ENCODE results near the gene MID1. TPM values are rescaled to one million over a fixed set of nuclear protein-coding genes. Genes with fewer than 3 reads are reported as not detected.

MID1 gene
- total RNA-seq, 3 donors from 2014 or later: 6.9 to 18.9 (median 10.8) TPM

GRCh38 chrX:10529344-10529743 lies 91.0 kb downstream of the MID1 start:
- TF ChIP-seq POLR2A (IDR thresholded peaks at IDR 0.05) (no peak), POLR2AphosphoS5 (IDR thresholded peaks at IDR 0.05) (no peak)
- TF ChIP-seq, protein P1, sequence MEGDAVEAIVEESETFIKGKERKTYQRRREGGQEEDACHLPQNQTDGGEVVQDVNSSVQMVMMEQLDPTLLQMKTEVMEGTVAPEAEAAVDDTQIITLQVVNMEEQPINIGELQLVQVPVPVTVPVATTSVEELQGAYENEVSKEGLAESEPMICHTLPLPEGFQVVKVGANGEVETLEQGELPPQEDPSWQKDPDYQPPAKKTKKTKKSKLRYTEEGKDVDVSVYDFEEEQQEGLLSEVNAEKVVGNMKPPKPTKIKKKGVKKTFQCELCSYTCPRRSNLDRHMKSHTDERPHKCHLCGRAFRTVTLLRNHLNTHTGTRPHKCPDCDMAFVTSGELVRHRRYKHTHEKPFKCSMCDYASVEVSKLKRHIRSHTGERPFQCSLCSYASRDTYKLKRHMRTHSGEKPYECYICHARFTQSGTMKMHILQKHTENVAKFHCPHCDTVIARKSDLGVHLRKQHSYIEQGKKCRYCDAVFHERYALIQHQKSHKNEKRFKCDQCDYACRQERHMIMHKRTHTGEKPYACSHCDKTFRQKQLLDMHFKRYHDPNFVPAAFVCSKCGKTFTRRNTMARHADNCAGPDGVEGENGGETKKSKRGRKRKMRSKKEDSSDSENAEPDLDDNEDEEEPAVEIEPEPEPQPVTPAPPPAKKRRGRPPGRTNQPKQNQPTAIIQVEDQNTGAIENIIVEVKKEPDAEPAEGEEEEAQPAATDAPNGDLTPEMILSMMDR (IDR thresholded peaks at IDR 0.05): no peak
- Histone ChIP-seq H3K9me3 (no peaks in the 10 kb centered on the region), H3K4me3 (no peak overlapping the region), H3K27me3 (peaks cover 0 to 12% of the 10 kb centered on the region in 2 donors), H3K27ac (no peak overlapping the region), H3K36me3 (no peaks in the 10 kb centered on the region), H3K4me1 (no peaks in the 10 kb centered on the region)
- intact Hi-C loops (cut with DNase I; ENCODE audit: low total_unique reads): no loop called here
- no peak for DNase-seq (ENCODE audit: low spot score in 2 of 2)

DNA sequence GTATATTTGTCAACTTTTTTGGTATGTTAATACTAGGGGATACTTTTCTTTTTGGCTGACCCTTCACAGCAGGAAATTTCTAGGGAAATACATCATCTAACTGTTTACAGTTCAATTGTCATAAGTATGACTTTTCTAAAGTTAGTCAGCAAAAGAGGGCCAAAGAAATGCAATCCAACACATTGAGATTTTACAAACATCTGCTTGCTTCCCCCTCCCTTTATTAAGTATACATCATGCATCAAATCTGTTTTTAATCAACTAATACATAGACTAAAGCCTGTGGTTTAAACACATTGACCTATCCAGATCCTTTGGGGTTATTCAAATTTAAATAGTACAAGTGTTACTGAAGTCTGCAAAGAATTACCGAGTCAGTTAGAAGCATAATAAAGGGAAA lies 93.9 kb downstream of the MID1 start:
- no peak overlapping the region for H3K4me3 ChIP-seq
- intact Hi-C loops (cut with DNase I; ENCODE audit: low total_unique reads): no loop called here
- H3K4me1 ChIP-seq: no peaks in the 10 kb centered on the region
- TF ChIP-seq POLR2A (IDR thresholded peaks at IDR 0.05) (no peak), POLR2AphosphoS5 (IDR thresholded peaks at IDR 0.05) (no peak)
- TF ChIP-seq, protein P1 (IDR thresholded peaks at IDR 0.05): no peak
- H3K36me3 ChIP-seq: no peaks in the 10 kb centered on the region
- H3K27me3 ChIP-seq: peaks cover 0 to 19% of the 10 kb centered on the region in 2 donors
- no peak for DNase-seq (ENCODE audit: low spot score in 2 of 2)
- H3K27ac ChIP-seq: no peak overlapping the region
- no peaks in the 10 kb centered on the region for H3K9me3 ChIP-seq

DNA sequence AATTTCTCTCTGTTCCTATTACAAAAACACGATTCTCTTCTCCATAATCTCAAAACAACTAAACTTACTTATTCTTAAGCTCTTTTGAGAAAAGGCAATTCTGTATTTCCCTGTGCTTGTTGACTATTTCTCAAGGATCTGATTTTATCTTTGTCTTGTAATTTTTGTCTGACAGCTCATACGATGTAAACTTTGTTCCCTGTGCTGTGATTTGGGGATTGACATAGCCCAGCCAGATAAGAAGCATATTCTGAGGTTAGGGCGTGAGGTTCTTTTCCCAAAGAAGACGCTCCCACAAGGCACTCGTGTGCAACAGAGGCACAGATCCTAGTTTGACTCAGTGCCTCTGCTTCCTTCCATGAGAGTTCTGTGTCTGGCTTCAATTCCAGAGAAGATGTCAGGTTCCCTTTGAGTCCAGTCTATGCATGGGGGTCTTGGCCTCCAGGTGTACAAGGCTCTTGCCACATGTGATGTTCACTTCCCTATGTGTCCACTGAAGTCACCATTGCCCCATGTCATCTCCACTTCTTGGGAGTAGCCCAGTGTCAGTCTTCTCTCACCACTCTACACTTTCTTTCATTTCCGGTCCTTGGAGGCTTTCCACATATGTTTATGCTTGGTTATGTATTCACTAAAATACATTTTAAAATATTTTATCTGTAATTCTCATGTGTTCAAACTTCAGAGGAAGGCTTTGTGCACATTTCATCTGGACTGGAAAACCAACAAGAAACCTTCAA lies 94.8 kb downstream of the MID1 start:
- no peak overlapping the region for H3K27ac ChIP-seq
- intact Hi-C loops (cut with DNase I; ENCODE audit: low total_unique reads): no loop called here
- no peak overlapping the region for H3K4me3 ChIP-seq
- DNase-seq (ENCODE audit: low spot score in 2 of 2): no peak
- no peak for TF ChIP-seq POLR2A (IDR thresholded peaks at IDR 0.05)
- TF ChIP-seq POLR2AphosphoS5 (IDR thresholded peaks at IDR 0.05): no peak
- TF ChIP-seq, protein P1 (IDR thresholded peaks at IDR 0.05): no peak
- H3K4me1 ChIP-seq: no peaks in the 10 kb centered on the region
- H3K36me3 ChIP-seq: no peaks in the 10 kb centered on the region
- peaks cover 0 to 19% of the 10 kb centered on the region in 2 donors for H3K27me3 ChIP-seq
- no peaks in the 10 kb centered on the region for H3K9me3 ChIP-seq

DNA sequence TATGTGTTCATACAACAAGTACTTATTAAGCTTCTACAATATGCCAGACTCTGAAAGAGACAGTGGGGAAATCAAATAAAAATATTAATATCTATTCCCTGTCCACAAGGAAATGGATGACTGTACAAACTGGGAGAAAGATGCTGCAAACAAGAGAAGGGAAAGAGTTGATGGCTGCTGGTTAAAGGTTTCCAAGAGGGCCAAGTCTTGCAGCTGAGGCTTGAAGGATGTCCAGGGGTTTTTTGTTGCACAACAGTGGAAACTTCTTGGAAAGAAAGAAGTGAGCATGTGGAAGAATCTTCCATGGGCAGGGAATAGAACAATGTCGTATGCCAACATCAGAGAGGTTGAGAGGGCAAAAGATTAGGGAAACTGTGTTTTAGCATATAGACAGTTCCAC lies 95.8 kb downstream of the MID1 start:
- H3K27me3 ChIP-seq: peaks cover 0 to 19% of the 10 kb centered on the region in 2 donors
- H3K4me1 ChIP-seq: no peaks in the 10 kb centered on the region
- H3K4me3 ChIP-seq: no peak overlapping the region
- H3K36me3 ChIP-seq: no peaks in the 10 kb centered on the region
- H3K9me3 ChIP-seq: no peaks in the 10 kb centered on the region
- TF ChIP-seq, protein P1 (IDR thresholded peaks at IDR 0.05): no peak
- TF ChIP-seq POLR2A (IDR thresholded peaks at IDR 0.05) (no peak), POLR2AphosphoS5 (IDR thresholded peaks at IDR 0.05) (no peak)
- no peak overlapping the region for H3K27ac ChIP-seq
- intact Hi-C loops (cut with DNase I; ENCODE audit: low total_unique reads): no loop called here
- no peak for DNase-seq (ENCODE audit: low spot score in 2 of 2)

DNA sequence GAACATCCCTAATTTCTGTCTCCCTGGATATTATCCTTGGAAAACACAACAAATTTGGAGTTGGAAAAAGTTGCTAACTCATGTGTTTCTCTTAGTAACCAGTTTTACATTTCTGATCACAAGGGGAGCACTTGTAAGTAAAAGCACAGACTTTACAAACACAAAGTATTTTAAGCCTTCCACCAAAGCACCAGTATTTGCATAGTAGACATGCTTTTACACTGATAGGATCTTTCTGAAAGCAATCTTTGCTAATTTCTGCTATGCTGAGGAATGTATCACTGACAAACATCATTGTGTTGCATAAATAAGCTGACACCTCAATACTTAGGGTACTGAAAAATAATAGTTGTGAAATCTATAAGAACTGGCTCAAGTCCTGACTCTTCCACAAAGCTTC lies 100.6 kb downstream of the MID1 start:
- H3K27me3 ChIP-seq: peaks cover 0 to 7% of the 10 kb centered on the region in 2 donors
- H3K4me1 ChIP-seq: no peaks in the 10 kb centered on the region
- no peaks in the 10 kb centered on the region for H3K36me3 ChIP-seq
- no peak for DNase-seq (ENCODE audit: low spot score in 2 of 2)
- TF ChIP-seq POLR2AphosphoS5 (IDR thresholded peaks at IDR 0.05) (no peak), POLR2A (IDR thresholded peaks at IDR 0.05) (no peak)
- TF ChIP-seq, protein P1 (IDR thresholded peaks at IDR 0.05): no peak
- H3K9me3 ChIP-seq: no peaks in the 10 kb centered on the region
- no peak overlapping the region for H3K27ac ChIP-seq
- intact Hi-C loops (cut with DNase I; ENCODE audit: low total_unique reads): no loop called here
- H3K4me3 ChIP-seq: no peak overlapping the region

Measured in breast epithelium (tissue), 4 donors.